Neural progenitor cell (in vitro differentiated cells): ENCODE measurements around the gene ANGPTL2. TPM values are rescaled to one million over a fixed set of nuclear protein-coding genes. Genes with fewer than 3 reads are reported as not detected.

Experiments used
- DNase-seq: peaks from one replicate; pipeline ENCODE4 v3.0.0-alpha.2; 2016; ENCODE audit warnings: low spot score
- H2AFZ ChIP-seq: fragments of 200-600 bp; sonication (generic); replicated peaks from 2 replicates; pipeline ENCODE4 v1.6.1; 2016; ENCODE audit warnings: antibody characterized with exemption
- H3F3A ChIP-seq: fragments of 200-600 bp; sonication (generic); 2 replicates; pipeline ENCODE4 v1.6.1; 2016; ENCODE audit warnings: antibody characterized with exemption, low read depth
- H3K27ac ChIP-seq: fragments of 200-600 bp; sonication (generic); 2 replicates; pipeline ENCODE4 v1.5.1; 2016; ENCODE audit warnings: mild to moderate bottlenecking
- H3K27me3 ChIP-seq: fragments of 200-600 bp; sonication (generic); 2 replicates; pipeline ENCODE4 v1.6.1; 2016; ENCODE audit warnings: mild to moderate bottlenecking, moderate library complexity
- H3K36me3 ChIP-seq: fragments of 200-600 bp; sonication (generic); 2 replicates; pipeline ENCODE4 v1.5.1; 2016
- H3K4me1 ChIP-seq: fragments of 200-600 bp; sonication (generic); 2 replicates; pipeline ENCODE4 v1.6.1; 2016; ENCODE audit warnings: mixed run types
- H3K4me2 ChIP-seq: fragments of 200-600 bp; sonication (generic); 2 replicates; pipeline ENCODE4 v1.6.1; 2016
- H3K4me3 ChIP-seq: fragments of 200-600 bp; sonication (generic); 2 replicates; pipeline ENCODE4 v1.5.1; 2016
- H3K79me2 ChIP-seq: fragments of 200-600 bp; sonication (generic); 2 replicates; pipeline ENCODE4 v1.6.1; 2016; ENCODE audit warnings: low read depth
- H3K9ac ChIP-seq: fragments of 200-600 bp; sonication (generic); 2 replicates; pipeline ENCODE4 v1.6.1; 2016
- H3K9me3 ChIP-seq: fragments of 200-600 bp; sonication (generic); 2 replicates; pipeline ENCODE4 v1.5.1; 2016; ENCODE audit warnings: low read depth
- H4K20me1 ChIP-seq: fragments of 200-600 bp; sonication (generic); 2 replicates; pipeline ENCODE4 v1.6.1; 2016; ENCODE audit warnings: low read depth
- H3K27ac Mint-ChIP-seq: 3 replicates; pipeline ENCODE4 v1.8.0; 2021; ENCODE audit warnings: mixed read lengths
- H3K27me3 Mint-ChIP-seq: 2 replicates; pipeline ENCODE4 v1.8.0; 2022; ENCODE audit warnings: low read depth, mild to moderate bottlenecking, inconsistent platforms, moderate library complexity, mixed read lengths; ENCODE audit not compliant: insufficient read depth
- H3K36me3 Mint-ChIP-seq: 3 replicates; pipeline ENCODE4 v1.8.0; 2021; ENCODE audit warnings: mixed read lengths
- H3K4me1 Mint-ChIP-seq: 3 replicates; pipeline ENCODE4 v1.8.0; 2021; ENCODE audit warnings: mixed read lengths
- H3K4me3 Mint-ChIP-seq: 3 replicates; pipeline ENCODE4 v1.8.0; 2021; ENCODE audit warnings: mild to moderate bottlenecking, moderate library complexity, mixed read lengths
- H3K9me3 Mint-ChIP-seq: 3 replicates; pipeline ENCODE4 v1.8.0; 2020; ENCODE audit warnings: mixed read lengths
- EZH2 ChIP-seq: fragments of 200-600 bp; sonication (generic); IDR thresholded peaks from 2 replicates; pipeline ENCODE4 v1.6.1; 2017; ENCODE audit warnings: antibody characterized with exemption, mild to moderate bottlenecking, moderate library complexity
- EZH2phosphoT487 ChIP-seq: fragments of 200-600 bp; sonication (generic); IDR thresholded peaks from 2 replicates; pipeline ENCODE4 v1.6.1; 2017; ENCODE audit warnings: antibody characterized with exemption
- total RNA-seq: library from RNA; depleted of rRNA; stranded (reverse); fragments of >200 nt; gene quantifications from 2 replicates; pipeline ENCODE4 v1.2.3, GENCODE V29; 2015; ENCODE audit warnings: low replicate concordance
- TF ChIP-seq, protein P1 (sequence below): fragments of 200-600 bp; sonication (generic); IDR thresholded peaks from 2 replicates; pipeline ENCODE4 v1.5.1; 2017; ENCODE audit warnings: antibody characterized with exemption, mild to moderate bottlenecking

ANGPTL2 gene
- total RNA-seq, 1 donor from 2014 or later: 7.6 TPM

DNA sequence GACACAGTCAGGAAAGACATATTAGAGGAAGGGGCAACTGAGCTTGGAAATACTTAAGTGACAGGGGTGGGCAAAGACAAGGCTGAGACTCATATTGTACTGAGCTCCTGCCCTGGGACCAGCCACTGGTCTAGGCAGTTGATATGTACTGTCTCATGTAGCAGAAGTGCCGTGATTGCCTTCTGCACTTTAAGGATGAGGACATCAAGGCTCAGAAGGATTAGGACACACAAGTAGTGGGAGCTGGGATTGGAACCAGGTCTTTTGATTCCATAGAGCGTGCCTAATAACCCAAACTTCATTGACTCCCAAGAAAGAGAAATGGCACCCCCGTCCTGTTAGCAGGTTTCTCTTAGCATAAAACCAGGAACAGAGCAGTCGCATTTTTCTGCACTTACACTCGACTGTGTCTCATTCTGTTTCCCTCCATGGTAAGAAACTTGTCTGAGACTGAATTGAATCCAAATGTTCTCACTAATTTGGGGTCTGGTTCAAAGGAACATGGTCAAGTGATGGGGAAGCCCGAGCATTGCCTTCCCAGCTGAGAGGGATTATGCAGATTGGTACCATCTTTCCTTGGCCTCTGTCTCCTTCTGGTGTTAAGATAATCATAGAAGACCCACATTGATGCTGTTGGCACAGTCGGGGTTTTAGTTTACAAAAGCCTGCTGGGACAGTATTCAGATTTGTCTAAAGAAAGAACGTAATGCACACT is 70.4 kb downstream of the ANGPTL2 start:
- Mint-ChIP-seq H3K27ac (no peak overlapping the region), H3K27me3 (no peaks in the 10 kb centered on the region), H3K9me3 (no peaks in the 10 kb centered on the region), H3K36me3 (no peaks in the 10 kb centered on the region), H3K4me1 (no peaks in the 10 kb centered on the region), H3K4me3 (no peak overlapping the region)
- no peak for DNase-seq
- Histone ChIP-seq H3K79me2 (no peaks in the 10 kb centered on the region), H3K9ac (no peak overlapping the region), H3K27ac (no peak overlapping the region), H3K27me3 (no peaks in the 10 kb centered on the region), H4K20me1 (no peaks in the 10 kb centered on the region), H3F3A (no peaks in the 10 kb centered on the region), H3K9me3 (no peaks in the 10 kb centered on the region), H3K4me3 (no peak overlapping the region), H3K36me3 (no peaks in the 10 kb centered on the region), H3K4me2 (no peak overlapping the region), H2AFZ (no peak overlapping the region), H3K4me1 (no peaks in the 10 kb centered on the region)
- no peak for TF ChIP-seq EZH2phosphoT487
- TF ChIP-seq EZH2: no peak
- TF ChIP-seq, protein P1, sequence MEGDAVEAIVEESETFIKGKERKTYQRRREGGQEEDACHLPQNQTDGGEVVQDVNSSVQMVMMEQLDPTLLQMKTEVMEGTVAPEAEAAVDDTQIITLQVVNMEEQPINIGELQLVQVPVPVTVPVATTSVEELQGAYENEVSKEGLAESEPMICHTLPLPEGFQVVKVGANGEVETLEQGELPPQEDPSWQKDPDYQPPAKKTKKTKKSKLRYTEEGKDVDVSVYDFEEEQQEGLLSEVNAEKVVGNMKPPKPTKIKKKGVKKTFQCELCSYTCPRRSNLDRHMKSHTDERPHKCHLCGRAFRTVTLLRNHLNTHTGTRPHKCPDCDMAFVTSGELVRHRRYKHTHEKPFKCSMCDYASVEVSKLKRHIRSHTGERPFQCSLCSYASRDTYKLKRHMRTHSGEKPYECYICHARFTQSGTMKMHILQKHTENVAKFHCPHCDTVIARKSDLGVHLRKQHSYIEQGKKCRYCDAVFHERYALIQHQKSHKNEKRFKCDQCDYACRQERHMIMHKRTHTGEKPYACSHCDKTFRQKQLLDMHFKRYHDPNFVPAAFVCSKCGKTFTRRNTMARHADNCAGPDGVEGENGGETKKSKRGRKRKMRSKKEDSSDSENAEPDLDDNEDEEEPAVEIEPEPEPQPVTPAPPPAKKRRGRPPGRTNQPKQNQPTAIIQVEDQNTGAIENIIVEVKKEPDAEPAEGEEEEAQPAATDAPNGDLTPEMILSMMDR: no peak

DNA sequence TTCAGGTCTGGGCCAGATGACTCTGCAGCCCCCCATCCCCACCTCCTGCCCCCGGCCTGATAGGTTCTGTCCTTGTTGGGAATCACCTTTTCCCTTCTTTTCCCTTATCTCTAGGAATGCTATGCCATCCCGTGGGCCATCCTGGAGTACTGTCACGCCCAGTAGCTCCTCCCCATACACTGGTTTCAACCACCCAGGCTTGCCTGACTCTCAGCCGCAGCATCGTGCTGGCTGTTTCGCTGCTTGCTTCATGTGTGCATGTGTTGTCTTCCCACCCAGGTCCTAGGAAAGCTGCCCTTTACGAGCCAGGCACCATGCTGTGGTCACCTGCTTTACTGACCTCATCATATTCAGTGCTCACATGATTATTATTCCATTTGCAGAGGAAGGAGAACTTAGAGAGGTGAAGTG is 71.8 kb downstream of the ANGPTL2 start:
- Histone ChIP-seq H3K9me3 (no peaks in the 10 kb centered on the region), H3K27me3 (no peaks in the 10 kb centered on the region), H2AFZ (no peak overlapping the region), H3K4me2 (no peak overlapping the region), H3K4me3 (no peak overlapping the region), H3K79me2 (no peaks in the 10 kb centered on the region), H3K9ac (no peak overlapping the region), H4K20me1 (no peaks in the 10 kb centered on the region), H3F3A (no peaks in the 10 kb centered on the region), H3K36me3 (no peaks in the 10 kb centered on the region), H3K4me1 (no peaks in the 10 kb centered on the region), H3K27ac (no peak overlapping the region)
- Mint-ChIP-seq H3K9me3 (no peaks in the 10 kb centered on the region), H3K4me1 (no peaks in the 10 kb centered on the region), H3K36me3 (no peaks in the 10 kb centered on the region), H3K27me3 (no peaks in the 10 kb centered on the region), H3K27ac (no peak overlapping the region), H3K4me3 (no peak overlapping the region)
- TF ChIP-seq EZH2: no peak
- TF ChIP-seq, protein P1: no peak
- no peak for TF ChIP-seq EZH2phosphoT487
- DNase-seq: no peak

DNA sequence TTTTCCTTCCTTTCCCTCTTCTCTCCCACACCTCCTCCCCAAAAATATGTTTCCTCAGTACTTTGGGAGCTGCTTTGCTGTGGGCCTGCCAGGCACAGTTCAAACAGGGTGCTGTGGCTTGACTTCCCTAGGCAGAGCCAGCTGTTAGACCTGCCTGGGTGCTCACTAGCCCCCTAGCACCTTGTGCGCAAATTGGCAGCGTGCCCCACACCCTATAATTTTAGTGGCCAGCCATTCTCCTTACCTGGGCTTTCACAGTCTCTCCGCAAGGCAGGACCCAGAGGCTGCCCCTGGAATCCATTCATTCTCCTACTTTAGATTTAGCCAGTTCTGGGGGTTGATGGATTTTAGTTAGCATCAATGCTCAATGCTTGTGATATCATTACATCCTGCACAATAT is 72.3 kb downstream of the ANGPTL2 start:
- H3K9ac ChIP-seq: no peak overlapping the region
- H3K9me3 ChIP-seq: no peaks in the 10 kb centered on the region
- H3F3A ChIP-seq: no peaks in the 10 kb centered on the region
- no peak for DNase-seq
- H3K27me3 ChIP-seq: no peaks in the 10 kb centered on the region
- TF ChIP-seq, protein P1: no peak
- TF ChIP-seq EZH2phosphoT487 (no peak), EZH2 (no peak)
- H3K4me2 ChIP-seq: no peak overlapping the region
- H4K20me1 ChIP-seq: no peaks in the 10 kb centered on the region
- H3K79me2 ChIP-seq: no peaks in the 10 kb centered on the region
- no peak overlapping the region for H3K27ac ChIP-seq
- H3K4me3 ChIP-seq: no peak overlapping the region
- no peaks in the 10 kb centered on the region for H3K4me1 Mint-ChIP-seq
- H3K27me3 Mint-ChIP-seq: no peaks in the 10 kb centered on the region
- no peaks in the 10 kb centered on the region for H3K9me3 Mint-ChIP-seq
- H3K4me1 ChIP-seq: no peaks in the 10 kb centered on the region
- H3K36me3 Mint-ChIP-seq: no peaks in the 10 kb centered on the region
- H2AFZ ChIP-seq: no peak overlapping the region
- no peaks in the 10 kb centered on the region for H3K36me3 ChIP-seq
- H3K27ac Mint-ChIP-seq: no peak overlapping the region
- H3K4me3 Mint-ChIP-seq: no peak overlapping the region
